GM12878 (cell line): Measurements from ENCODE around the gene RRM2.

Experiments used
- ATF3 ChIP-seq: IDR thresholded peaks from 2 replicates; pipeline ENCODE4 v1.6.1; 2011; ENCODE audit warnings: low read depth, mild to moderate bottlenecking, low read length, moderate library complexity, borderline replicate concordance; ENCODE audit errors: extremely low read depth
- BCLAF1 ChIP-seq: fragments of 450-650 bp; IDR thresholded peaks from 2 replicates; pipeline ENCODE4 v1.6.1; 2017; ENCODE audit warnings: antibody characterized with exemption, mild to moderate bottlenecking, moderate library complexity
- CBX3 ChIP-seq: fragments of 200-600 bp; sonication (generic); IDR thresholded peaks from 2 replicates; pipeline ENCODE4 v1.6.1; 2016; ENCODE audit warnings: low read depth, borderline replicate concordance
- CEBPZ ChIP-seq: fragments of 150-350 bp; IDR thresholded peaks from 2 replicates; pipeline ENCODE4 v1.6.1; 2016; ENCODE audit warnings: low read depth, low read length
- CTCF ChIP-seq, 3 experiments: IDR thresholded peaks in 2 of 3; conservative IDR thresholded peaks in 1 of 3; 2 replicates each; pipeline ENCODE4 v1.5.1; 2011; ENCODE audit warnings: low read depth in 3 of 3, low read length in 3 of 3, mild to moderate bottlenecking in 3 of 3, control low read depth in 2 of 3, moderate library complexity in 2 of 3, inconsistent platforms in 1 of 3, mixed read lengths in 1 of 3; ENCODE audit not compliant: control insufficient read depth in 2 of 3, insufficient read depth in 1 of 3; ENCODE audit errors: extremely low read depth in 1 of 3
- FOS ChIP-seq: IDR thresholded peaks from 3 replicates; pipeline ENCODE4 v1.6.1; 2011; ENCODE audit warnings: borderline replicate concordance; ENCODE audit not compliant: insufficient read length; ENCODE audit errors: extremely low read depth
- SMAD1 ChIP-seq: fragments of 450-650 bp; IDR thresholded peaks from 2 replicates; pipeline ENCODE4 v1.6.1; 2018; ENCODE audit warnings: mild to moderate bottlenecking, low read depth; ENCODE audit not compliant: partially characterized antibody
- YY1 ChIP-seq: IDR thresholded peaks from 2 replicates; pipeline ENCODE4 v1.6.1; 2011; ENCODE audit warnings: low read depth, mild to moderate bottlenecking, low read length
- ZBTB40 ChIP-seq: fragments of 450-650 bp; IDR thresholded peaks from 2 replicates; pipeline ENCODE4 v1.6.1; 2016; ENCODE audit warnings: mild to moderate bottlenecking, moderate library complexity, borderline replicate concordance
- ZNF274 ChIP-seq: IDR thresholded peaks from one replicate; pipeline ENCODE4 v1.8.0; 2011; ENCODE audit not compliant: insufficient read length, insufficient read depth

GRCh38 chr2:10150436-10150835 is 27.9 kb downstream of the RRM2 start:
- no peak for TF ChIP-seq BCLAF1
- TF ChIP-seq CTCF (IDR thresholded peaks at IDR 0.05 in 2 of 3, conservative IDR thresholded peaks at IDR 0.05 in 1 of 3; ENCODE audit: control insufficient read depth in 2 of 3, extremely low read depth in 1 of 3, insufficient read depth in 1 of 3, low read depth in 3 of 3, low read length in 3 of 3), result no peak
- TF ChIP-seq ZNF274, result no peak
- no peak for TF ChIP-seq ATF3
- no peak for TF ChIP-seq CBX3
- no peak for TF ChIP-seq CEBPZ
- no peak for TF ChIP-seq SMAD1
- TF ChIP-seq FOS, result no peak
- no peak for TF ChIP-seq YY1
- TF ChIP-seq ZBTB40, result no peak
